ENCODE results near the gene SPECC1.
A peak's percentile ranks its signal among the peaks of the same experiment; 100 is the strongest.
"Not testable (repeated sequence)": the region's sequence is repeated elsewhere in the genome, so short reads cannot be mapped to it uniquely, and the experiment has no call there.

Gene SPECC1

DNA sequence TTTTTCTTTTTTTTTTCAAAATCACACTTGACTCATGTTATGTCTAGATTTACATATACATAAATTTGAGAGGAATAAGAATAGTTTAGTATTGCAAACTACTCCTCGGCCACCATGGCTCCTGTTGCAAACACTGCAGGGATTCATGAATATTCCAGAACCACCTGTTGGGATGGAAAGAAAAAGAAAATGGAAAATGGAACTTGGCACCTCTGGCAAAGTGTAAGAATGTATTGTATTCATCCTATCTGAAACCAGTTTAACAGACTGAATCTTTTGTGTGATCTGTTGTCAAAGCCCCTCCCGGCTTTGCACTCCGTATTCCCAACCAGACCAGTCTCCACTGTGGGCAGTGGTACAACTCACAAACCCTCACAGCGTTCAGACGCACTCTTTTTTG lies 124.4 kb downstream of the SPECC1 start:
- no peak for DNase-seq

- no peak for DNase-seq
Measured at GRCh38 chr17:20141198-20141972, 132.2 kb downstream of the SPECC1 start.

DNA sequence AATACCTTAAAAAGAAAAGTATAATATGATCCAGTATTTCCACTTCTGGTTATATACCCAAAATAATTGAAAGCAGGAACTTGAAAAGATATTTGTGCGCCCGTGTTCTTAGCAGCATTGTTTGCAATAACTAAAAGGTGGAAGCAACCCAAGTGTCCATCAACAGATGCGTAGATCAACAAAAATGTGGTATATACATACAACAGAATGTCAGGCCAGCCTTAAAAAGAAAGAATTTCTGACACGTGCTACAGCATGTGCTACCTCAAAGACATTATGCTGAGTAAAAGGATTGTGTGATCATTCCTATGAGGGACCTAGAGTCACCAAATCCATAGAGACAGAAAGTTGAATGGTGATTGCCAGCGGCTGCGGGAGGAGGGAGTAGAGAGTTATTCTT lies 133.1 kb downstream of the SPECC1 start:
- DNase-seq = no peak

DNA sequence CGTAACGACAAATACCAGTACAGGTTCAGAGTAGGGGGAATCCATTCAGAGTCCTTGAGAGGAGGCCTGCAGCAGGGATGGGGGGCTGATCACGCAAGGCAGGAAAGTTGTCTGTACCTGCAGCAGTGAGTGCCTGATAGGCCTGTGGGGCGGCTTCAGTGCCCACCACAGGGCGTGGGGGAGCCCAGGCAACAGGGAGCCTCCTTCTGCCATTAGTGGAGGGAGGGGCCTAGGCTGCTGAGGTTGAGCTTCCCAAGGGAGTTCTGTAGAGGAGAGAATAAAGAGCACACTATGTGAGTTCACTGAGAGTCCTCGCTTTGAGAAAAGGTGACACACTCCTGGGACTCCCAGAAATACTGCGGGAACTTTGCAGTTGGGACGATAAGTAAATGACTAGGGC lies 134.6 kb downstream of the SPECC1 start:
- no peak for DNase-seq

DNA sequence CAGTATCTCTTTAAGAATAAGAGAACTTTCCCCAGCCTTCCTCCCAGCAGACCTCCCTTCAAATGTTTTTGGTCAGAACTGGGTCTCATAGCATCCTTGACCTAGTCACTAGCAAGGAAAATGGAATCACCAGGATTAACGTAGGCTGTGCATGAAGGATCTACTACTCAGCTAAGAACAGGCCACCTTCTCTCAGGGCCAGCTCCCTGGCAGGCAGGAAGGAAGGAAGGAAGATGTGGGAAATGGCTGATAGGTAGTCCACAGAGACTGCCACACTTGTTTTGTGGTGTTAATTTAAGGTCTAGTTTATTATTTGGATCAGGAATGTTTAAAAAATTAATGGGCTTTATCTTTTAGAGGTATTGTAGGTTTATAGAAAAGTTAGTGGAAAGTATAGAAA lies 136.4 kb downstream of the SPECC1 start:
- no peak for DNase-seq

DNA sequence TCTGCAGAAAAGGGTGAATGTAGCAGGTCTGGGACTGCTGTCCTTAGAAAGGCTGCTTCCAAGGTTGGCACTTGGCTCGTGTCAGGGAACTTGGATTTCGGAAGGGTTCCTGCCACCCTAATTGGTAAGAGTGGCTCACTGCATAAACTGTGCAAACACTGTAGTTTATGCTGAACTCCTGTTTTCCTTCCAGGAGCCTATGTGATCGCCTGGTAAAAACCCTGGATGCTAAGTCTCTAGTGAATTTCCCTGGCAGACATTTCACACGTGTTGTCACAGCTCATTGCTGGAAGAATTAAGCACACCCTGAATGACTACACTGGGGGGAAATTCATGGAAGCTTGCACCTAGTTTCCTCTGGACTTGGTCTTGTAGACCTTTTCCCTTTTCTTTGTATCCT lies 140.1 kb downstream of the SPECC1 start:
- DNase-seq = no peak

GRCh38 chr17:20151174-20151573 lies 142.0 kb downstream of the SPECC1 start:
- no peak for DNase-seq

- no peak for DNase-seq
Measured at GRCh38 chr17:20153231-20153630, 144.1 kb downstream of the SPECC1 start.

GRCh38 chr17:20154286-20155000 lies 145.3 kb downstream of the SPECC1 start:
- DNase-seq = peak; percentile 12

DNA sequence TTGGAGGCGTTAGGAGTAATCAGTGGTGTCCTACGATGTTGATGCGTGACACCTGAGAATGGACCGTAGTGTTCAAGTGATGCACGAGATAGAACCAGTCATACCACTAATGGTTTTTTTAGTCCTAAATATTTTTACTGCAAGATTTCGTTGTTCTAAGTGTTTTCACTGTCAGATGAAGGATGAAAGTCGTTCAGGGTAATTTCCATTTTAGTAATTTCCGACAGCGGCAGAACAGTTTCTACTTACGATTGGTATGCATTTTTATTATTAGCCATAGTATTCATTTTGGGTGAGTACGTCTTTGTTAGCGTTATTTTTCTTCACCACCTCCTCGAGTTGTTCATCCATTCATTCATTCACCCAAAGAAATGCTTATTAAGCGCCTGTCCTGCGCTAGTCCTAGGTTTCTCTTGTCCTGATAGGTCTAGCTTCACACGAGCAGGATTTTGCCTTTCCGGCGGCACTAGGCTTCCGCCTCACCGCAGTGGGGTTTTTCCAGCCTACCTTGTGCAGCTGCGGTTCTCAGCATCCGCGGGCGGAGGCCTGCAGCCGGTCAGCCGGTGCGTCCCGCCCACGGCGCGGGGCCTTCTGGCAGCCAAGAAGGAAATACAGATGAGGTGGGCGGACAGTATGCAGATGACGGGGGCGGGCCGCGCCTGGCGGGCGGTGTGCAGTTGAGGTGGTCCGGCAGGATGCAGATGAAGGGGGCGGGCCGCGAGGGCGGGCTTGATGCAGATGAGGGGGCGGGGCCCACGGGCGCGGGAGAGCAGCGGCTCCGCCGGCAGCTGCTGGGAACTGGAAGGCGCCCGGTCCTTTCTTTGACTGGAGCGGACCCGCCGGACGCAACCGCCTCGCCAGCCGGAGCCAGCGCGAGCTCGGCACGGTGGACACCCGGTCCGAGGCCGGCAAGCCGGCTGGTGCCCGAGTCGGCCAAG lies 146.4 kb downstream of the SPECC1 start:
- peak; percentile 96 for DNase-seq

GRCh38 chr17:20156196-20157000 lies 147.2 kb downstream of the SPECC1 start:
- DNase-seq = peak; percentile 46

DNA sequence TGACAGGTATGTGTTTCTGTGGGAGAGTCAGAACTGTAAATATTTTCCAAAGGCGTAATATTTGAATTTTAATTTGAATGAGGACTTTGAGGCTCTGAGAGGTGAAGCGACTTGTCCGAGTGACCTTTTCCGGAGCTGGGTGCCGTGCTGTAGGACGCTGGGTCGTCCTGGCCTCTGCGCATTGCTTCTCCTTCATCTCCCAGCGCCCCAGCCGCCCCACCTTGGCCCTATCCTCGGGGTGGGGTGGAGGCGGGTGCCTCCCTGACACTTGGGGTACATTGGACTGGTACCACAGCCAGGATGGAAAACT lies 147.8 kb downstream of the SPECC1 start:
- no peak for DNase-seq

DNA sequence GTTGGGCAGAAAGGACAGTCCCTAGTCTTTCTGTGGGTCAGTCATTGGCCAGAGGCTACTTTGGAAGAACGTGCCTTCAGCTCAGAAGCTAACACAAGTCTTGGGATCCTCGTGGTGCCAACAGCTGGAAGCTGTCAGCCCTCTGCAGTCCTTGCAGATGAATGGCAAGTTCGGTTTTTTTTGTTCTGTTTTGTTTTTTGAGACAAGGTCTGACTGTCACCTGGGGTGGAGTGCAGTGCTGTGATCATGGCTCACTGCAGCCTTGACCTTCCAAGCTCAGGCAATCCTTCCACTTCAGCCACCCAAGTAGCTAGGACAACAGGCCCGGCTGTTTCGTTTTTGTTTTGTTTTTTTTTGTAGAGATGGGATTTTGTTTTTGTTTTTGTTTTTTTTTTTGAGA lies 149.4 kb downstream of the SPECC1 start:
- no peak for DNase-seq

- DNase-seq = no peak
Measured at GRCh38 chr17:20159406-20160069, 150.4 kb downstream of the SPECC1 start.

- not testable (repeated sequence) for DNase-seq
Measured at GRCh38 chr17:20165516-20165915, 156.4 kb downstream of the SPECC1 start.

- DNase-seq = no peak
Measured at GRCh38 chr17:20170085-20170484, 160.9 kb downstream of the SPECC1 start.

- no peak for DNase-seq
Measured at GRCh38 chr17:20171741-20172365, 162.7 kb downstream of the SPECC1 start.

GRCh38 chr17:20172376-20172775 lies 163.2 kb downstream of the SPECC1 start:
- DNase-seq = no peak

DNA sequence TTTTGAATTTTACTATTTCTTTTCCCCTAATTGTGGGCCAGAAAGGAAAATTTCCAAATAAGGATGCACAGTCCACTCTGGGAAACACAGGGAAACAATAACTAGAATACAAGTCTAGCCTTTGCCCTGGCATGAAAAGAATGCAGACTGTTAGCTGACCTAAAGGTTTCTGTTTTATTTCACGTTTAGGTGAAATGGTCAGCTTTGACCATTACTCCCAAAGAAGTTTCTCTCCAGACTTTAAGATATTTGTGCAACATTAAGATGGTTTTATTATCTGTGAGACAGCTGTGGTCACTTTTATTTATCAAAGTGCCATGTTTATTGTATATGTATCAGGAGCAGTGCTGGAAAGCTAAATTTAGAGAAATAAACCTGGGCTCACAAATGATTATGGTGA lies 163.9 kb downstream of the SPECC1 start:
- no peak for DNase-seq

DNA sequence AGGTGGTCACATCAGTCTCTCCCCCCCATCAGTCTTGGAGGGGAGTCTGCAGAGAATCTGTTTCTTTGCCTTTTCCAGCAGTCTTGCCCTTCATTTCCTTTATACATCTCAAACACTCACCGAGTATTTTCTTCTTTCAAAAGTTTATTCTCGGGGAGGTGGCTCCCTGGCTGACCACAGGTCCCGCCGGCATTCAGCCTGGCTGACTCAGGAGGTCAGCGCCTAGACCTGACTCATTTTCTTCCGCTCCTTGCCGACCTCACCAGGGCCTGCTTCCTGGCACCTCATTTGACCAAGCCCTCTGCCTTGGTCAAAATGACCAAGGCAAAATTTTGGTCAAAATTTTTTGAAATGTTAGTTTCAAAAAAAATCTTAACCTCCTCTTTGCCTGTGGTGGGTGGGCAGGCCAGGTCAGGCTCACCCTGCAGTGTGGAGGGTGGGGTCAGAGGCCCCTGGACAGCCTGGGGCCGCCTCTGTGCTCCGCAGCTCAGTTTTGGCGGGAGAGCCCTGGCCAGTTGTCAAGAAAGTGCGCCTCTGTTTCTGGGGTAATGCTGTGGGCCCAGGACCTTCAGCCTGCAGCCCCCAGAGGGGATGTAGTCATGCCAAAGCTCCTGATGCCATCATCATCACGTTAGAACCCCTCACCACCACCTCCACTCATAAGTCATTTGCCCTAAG lies 165.6 kb downstream of the SPECC1 start:
- no peak for DNase-seq

GRCh38 chr17:20179041-20179440 lies 169.9 kb downstream of the SPECC1 start:
- no peak for DNase-seq

Data from inflammatory macrophage treated with lipopolysaccharide for 4 hours (primary cell).